Astrocyte (in vitro differentiated cells and primary cell): ENCODE results near the gene DSCAM.

Experiments used
- CTCF ChIP-seq: IDR thresholded peaks from 2 replicates; pipeline ENCODE4 v1.5.1; 2011; ENCODE audit warnings: low read depth, mild to moderate bottlenecking, inconsistent platforms, low read length, moderate library complexity; ENCODE audit not compliant: insufficient read depth
- EZH2 ChIP-seq: IDR thresholded peaks from 2 replicates; pipeline ENCODE4 v1.6.1; 2012; ENCODE audit warnings: mild to moderate bottlenecking, low read length, inconsistent platforms; ENCODE audit not compliant: insufficient read depth

- TF ChIP-seq CTCF: no peak
- no peak for TF ChIP-seq EZH2
These were observed 7.4 kb downstream of the DSCAM start for GRCh38 chr21:40839521-40839920.
